Karpas-422 (cell line): Measurements from ENCODE around the gene TGFB1I1. TPM values are rescaled to one million over a fixed set of nuclear protein-coding genes. Genes with fewer than 3 reads are reported as not detected.

ENCODE experiments used
- DNase-seq: peaks from one replicate; pipeline ENCODE4 v3.0.0-alpha.2; 2015
- H2AFZ ChIP-seq: fragments of 200-600 bp; sonication (generic); 2 replicates; pipeline ENCODE4 v1.6.1; 2014; ENCODE audit warnings: antibody characterized with exemption, low read length, mixed read lengths
- H3K27ac ChIP-seq: fragments of 200-600 bp; sonication (generic); 2 replicates; pipeline ENCODE4 v1.5.1; 2014; ENCODE audit warnings: mild to moderate bottlenecking, low read length, moderate library complexity
- H3K27me3 ChIP-seq: fragments of 200-600 bp; sonication (generic); 2 replicates; pipeline ENCODE4 v1.6.1; 2014; ENCODE audit warnings: low read length, mixed read lengths
- H3K36me3 ChIP-seq: fragments of 200-600 bp; sonication (generic); 2 replicates; pipeline ENCODE4 v1.6.1; 2014; ENCODE audit warnings: low read length, mixed read lengths; ENCODE audit not compliant: insufficient read depth
- H3K4me1 ChIP-seq: fragments of 200-600 bp; sonication (generic); 2 replicates; pipeline ENCODE4 v1.6.1; 2014; ENCODE audit warnings: mild to moderate bottlenecking, low read length, mixed read lengths
- H3K4me2 ChIP-seq: fragments of 200-600 bp; sonication (generic); 2 replicates; pipeline ENCODE4 v1.6.1; 2014; ENCODE audit warnings: low read length, low read depth, mild to moderate bottlenecking; ENCODE audit not compliant: poor library complexity, severe bottlenecking
- H3K4me3 ChIP-seq: fragments of 200-600 bp; sonication (generic); 2 replicates; pipeline ENCODE4 v1.5.1; 2014; ENCODE audit warnings: mild to moderate bottlenecking, antibody characterized with exemption, low read length, mixed read lengths
- H3K79me2 ChIP-seq: fragments of 200-600 bp; sonication (generic); 2 replicates; pipeline ENCODE4 v1.6.1; 2014; ENCODE audit warnings: mild to moderate bottlenecking, low read length, mixed read lengths
- H3K9ac ChIP-seq: fragments of 200-600 bp; sonication (generic); 2 replicates; pipeline ENCODE4 v1.6.0; 2014; ENCODE audit warnings: low read length
- H3K9me2 ChIP-seq: fragments of 200-600 bp; sonication (generic), shearing (Covaris generic); replicated peaks from 2 replicates; pipeline ENCODE4 v1.6.0; 2014; ENCODE audit warnings: mild to moderate bottlenecking, low read length, moderate library complexity; ENCODE audit not compliant: insufficient read depth
- H3K9me3 ChIP-seq: fragments of 300-700, 200-600 bp; sonication (generic); 2 replicates; pipeline ENCODE4 v1.6.1; 2014; ENCODE audit warnings: low read length, mixed read lengths
- H4K20me1 ChIP-seq: fragments of 200-600 bp; sonication (generic); 2 replicates; pipeline ENCODE4 v1.6.1; 2014; ENCODE audit warnings: mild to moderate bottlenecking, antibody characterized with exemption, low read length, low read depth; ENCODE audit not compliant: insufficient read depth
- total RNA-seq: library from RNA; depleted of rRNA; stranded (reverse); fragments of >200 nt; shearing (Covaris generic); gene quantifications from 2 replicates; pipeline ENCODE4 v1.2.3, GENCODE V29; 2014; ENCODE audit warnings: low replicate concordance

Gene TGFB1I1
- total RNA-seq, 1 experiment from 2014 or later, result not detected

GRCh38 chr16:31471241-31471874 lies 594 bp upstream of the TGFB1I1 start:
- H2AFZ ChIP-seq, result no peak overlapping the region
- H3K4me3 ChIP-seq, result no peak overlapping the region
- H3K79me2 ChIP-seq, result no peaks in the 10 kb centered on the region
- no peak overlapping the region for H3K27ac ChIP-seq
- no peak for DNase-seq
- H3K27me3 ChIP-seq, result no peaks in the 10 kb centered on the region
- H3K9me3 ChIP-seq, result no peaks in the 10 kb centered on the region
- no peaks in the 10 kb centered on the region for H4K20me1 ChIP-seq
- no peak overlapping the region for H3K4me2 ChIP-seq
- no peaks in the 10 kb centered on the region for H3K36me3 ChIP-seq
- no peaks in the 10 kb centered on the region for H3K9me2 ChIP-seq
- H3K9ac ChIP-seq, result no peak overlapping the region
- H3K4me1 ChIP-seq, result peaks cover 9% of the 10 kb centered on the region

- H3K9me3 ChIP-seq, result no peaks in the 10 kb centered on the region
- no peaks in the 10 kb centered on the region for H3K27me3 ChIP-seq
- H3K9ac ChIP-seq, result no peak overlapping the region
- no peak overlapping the region for H3K4me2 ChIP-seq
- H3K4me1 ChIP-seq, result no peaks in the 10 kb centered on the region
- DNase-seq, result peak; percentile 62
- no peaks in the 10 kb centered on the region for H3K9me2 ChIP-seq
- H4K20me1 ChIP-seq, result no peaks in the 10 kb centered on the region
- no peaks in the 10 kb centered on the region for H3K79me2 ChIP-seq
- H2AFZ ChIP-seq, result no peak overlapping the region
- H3K27ac ChIP-seq, result no peak overlapping the region
- H3K36me3 ChIP-seq, result no peaks in the 10 kb centered on the region
- no peak overlapping the region for H3K4me3 ChIP-seq
Observed at GRCh38 chr16:31472709-31473203, 804 bp downstream of the TGFB1I1 start.

GRCh38 chr16:31473264-31473984 lies 1.5 kb downstream of the TGFB1I1 start:
- no peaks in the 10 kb centered on the region for H3K9me2 ChIP-seq
- DNase-seq, result no peak
- no peaks in the 10 kb centered on the region for H3K4me1 ChIP-seq
- H3K27me3 ChIP-seq, result no peaks in the 10 kb centered on the region
- no peak overlapping the region for H3K4me2 ChIP-seq
- H3K27ac ChIP-seq, result no peak overlapping the region
- no peaks in the 10 kb centered on the region for H4K20me1 ChIP-seq
- no peak overlapping the region for H3K9ac ChIP-seq
- no peaks in the 10 kb centered on the region for H3K36me3 ChIP-seq
- no peak overlapping the region for H2AFZ ChIP-seq
- H3K4me3 ChIP-seq, result no peak overlapping the region
- H3K9me3 ChIP-seq, result no peaks in the 10 kb centered on the region
- no peaks in the 10 kb centered on the region for H3K79me2 ChIP-seq

- no peaks in the 10 kb centered on the region for H3K4me1 ChIP-seq
- no peak overlapping the region for H3K4me2 ChIP-seq
- H3K79me2 ChIP-seq, result no peaks in the 10 kb centered on the region
- no peaks in the 10 kb centered on the region for H4K20me1 ChIP-seq
- H3K36me3 ChIP-seq, result no peaks in the 10 kb centered on the region
- no peak overlapping the region for H3K27ac ChIP-seq
- no peak for DNase-seq
- H2AFZ ChIP-seq, result no peak overlapping the region
- H3K9me3 ChIP-seq, result no peaks in the 10 kb centered on the region
- H3K27me3 ChIP-seq, result no peaks in the 10 kb centered on the region
- H3K9me2 ChIP-seq, result no peaks in the 10 kb centered on the region
- no peak overlapping the region for H3K4me3 ChIP-seq
- no peak overlapping the region for H3K9ac ChIP-seq
Observed at GRCh38 chr16:31474173-31474714, 2.3 kb downstream of the TGFB1I1 start.

- no peaks in the 10 kb centered on the region for H3K9me2 ChIP-seq
- H3K36me3 ChIP-seq, result no peaks in the 10 kb centered on the region
- H3K79me2 ChIP-seq, result no peaks in the 10 kb centered on the region
- no peak overlapping the region for H3K4me3 ChIP-seq
- H3K27me3 ChIP-seq, result no peaks in the 10 kb centered on the region
- no peak overlapping the region for H3K27ac ChIP-seq
- DNase-seq, result no peak
- no peak overlapping the region for H3K9ac ChIP-seq
- H3K9me3 ChIP-seq, result no peaks in the 10 kb centered on the region
- H3K4me1 ChIP-seq, result no peaks in the 10 kb centered on the region
- H2AFZ ChIP-seq, result no peak overlapping the region
- H4K20me1 ChIP-seq, result no peaks in the 10 kb centered on the region
- no peak overlapping the region for H3K4me2 ChIP-seq
Observed at GRCh38 chr16:31474773-31475738, 3.1 kb downstream of the TGFB1I1 start.

GRCh38 chr16:31475946-31476302 lies 4.0 kb downstream of the TGFB1I1 start:
- no peak overlapping the region for H3K27ac ChIP-seq
- H3K4me2 ChIP-seq, result no peak overlapping the region

GRCh38 chr16:31476303-31477219 lies 4.6 kb downstream of the TGFB1I1 start:
- H3K9ac ChIP-seq, result no peak overlapping the region
- H3K27ac ChIP-seq, result no peak overlapping the region
- H3K36me3 ChIP-seq, result no peaks in the 10 kb centered on the region
- DNase-seq, result no peak
- no peaks in the 10 kb centered on the region for H3K9me3 ChIP-seq
- H3K4me2 ChIP-seq, result no peak overlapping the region
- H3K4me3 ChIP-seq, result no peak overlapping the region
- no peaks in the 10 kb centered on the region for H3K9me2 ChIP-seq
- H3K79me2 ChIP-seq, result no peaks in the 10 kb centered on the region
- H3K27me3 ChIP-seq, result no peaks in the 10 kb centered on the region
- no peaks in the 10 kb centered on the region for H3K4me1 ChIP-seq
- H4K20me1 ChIP-seq, result no peaks in the 10 kb centered on the region
- H2AFZ ChIP-seq, result no peak overlapping the region

More at GRCh38 chr16:31475946-31476302, 4.0 kb downstream of the TGFB1I1 start:
- Histone ChIP-seq H3K9me3 (no peaks in the 10 kb centered on the region), H3K9ac (no peak overlapping the region), H3K9me2 (no peaks in the 10 kb centered on the region), H2AFZ (no peak overlapping the region), H3K36me3 (no peaks in the 10 kb centered on the region), H3K27me3 (no peaks in the 10 kb centered on the region), H3K4me1 (no peaks in the 10 kb centered on the region), H3K79me2 (no peaks in the 10 kb centered on the region), H3K4me3 (no peak overlapping the region), H4K20me1 (no peaks in the 10 kb centered on the region)
- DNase-seq, result no peak
